Large intestine (tissue), 12 donors: ENCODE results near the gene PRAC2. TPM values are rescaled to one million over a fixed set of nuclear protein-coding genes. Genes with fewer than 3 reads are reported as not detected.

Experiments used
- DNase-seq, 2 donors: peaks; one replicate each; pipeline versions ENCODE4 v3.0.0 to v3.0.0-alpha.2; 2013
- H3K27ac ChIP-seq: one replicate; pipeline ENCODE4 v1.5.1; 2013; ENCODE audit warnings: low read length
- H3K27me3 ChIP-seq: 2 replicates; pipeline ENCODE4 v1.6.1; 2013; ENCODE audit warnings: low read length; ENCODE audit not compliant: control insufficient read depth, insufficient read depth
- H3K36me3 ChIP-seq: 2 replicates; pipeline ENCODE4 v1.6.1; 2013; ENCODE audit warnings: low read length; ENCODE audit not compliant: control insufficient read depth, insufficient read depth
- H3K4me1 ChIP-seq: one replicate; pipeline ENCODE4 v1.6.1; 2013; ENCODE audit warnings: low read length; ENCODE audit not compliant: control insufficient read depth, insufficient read depth
- H3K4me3 ChIP-seq: one replicate; pipeline ENCODE4 v1.5.1; 2013; ENCODE audit warnings: low read length
- H3K9me3 ChIP-seq: one replicate; pipeline ENCODE4 v1.6.1; 2013; ENCODE audit warnings: mild to moderate bottlenecking, low read depth, low read length, moderate library complexity; ENCODE audit not compliant: control insufficient read depth
- whole genome bisulfite sequencing: methylation state at CpG from one replicate; pipeline ENCODE4 v1.1.5; 2013; ENCODE audit warnings: low lambda C conversion rate; ENCODE audit not compliant: insufficient coverage; 5-methylcytosine and 5-hydroxymethylcytosine counted together
- long read RNA-seq, 11 donors: transcript quantifications; one replicate each; lab custom pipeline, GENCODE V29; 2026
- polyA plus RNA-seq: library from polyadenylated mRNA; unstranded; fragments of 120-200 nt; gene quantifications from one replicate; pipeline ENCODE4 v1.2.1, GENCODE V29; 2013

The PRAC2 gene
- not detected for polyA plus RNA-seq
- long read RNA-seq, donor 1: 0 reads
- long read RNA-seq, donor 2: 0 reads
- long read RNA-seq, donor 3: 0 reads
- long read RNA-seq, donor 4: 0 reads
- long read RNA-seq, donor 5, partial matches to known transcripts: 0 of 2 reads
- long read RNA-seq, donor 5, other reads (novel, unspliced or antisense): 0 of 2 reads
- long read RNA-seq, donor 6: 0 reads
- long read RNA-seq, donor 7: 0 reads
- long read RNA-seq, donor 8: 0 reads
- long read RNA-seq, donor 9: 0 reads
- long read RNA-seq, donor 10: 0 reads
- long read RNA-seq, donor 11: 0 reads

- H3K27me3 ChIP-seq: peaks cover 100% of the 10 kb centered on the region
- H3K4me3 ChIP-seq: no peak within 1 kb of the TSS
- no CpG with 5 or more reads among the region's 21 CpGs for WGBS
- no peak within 1 kb of the TSS for H3K27ac ChIP-seq
- H3K4me1 ChIP-seq: peaks cover 18% of the 10 kb centered on the region
- no peak for DNase-seq
- no peaks in the 10 kb centered on the region for H3K36me3 ChIP-seq
- H3K9me3 ChIP-seq: peaks cover 12% of the 10 kb centered on the region
Observed at GRCh38 chr17:48722915-48723422, at the start of gene PRAC2. Gene PRAC2 (plus strand): TSS chr17:48723185. CDS start chr17:48724411, 1,226 bp downstream.

- WGBS: 80% methylated on average over 1 of the region's 6 CpGs
- H3K4me1 ChIP-seq: peaks cover 3% of the 10 kb centered on the region
- no peak for DNase-seq
- H3K9me3 ChIP-seq: peaks cover 2% of the 10 kb centered on the region
- peaks cover 53% of the 10 kb centered on the region for H3K27me3 ChIP-seq
- no peaks in the 10 kb centered on the region for H3K36me3 ChIP-seq
- H3K27ac ChIP-seq: no peak overlapping the region
- H3K4me3 ChIP-seq: no peak overlapping the region
Observed at GRCh38 chr17:48676963-48677558, 45.9 kb upstream of the PRAC2 start.

- Histone ChIP-seq H3K27me3 (peaks cover 59% of the 10 kb centered on the region), H3K9me3 (peaks cover 2% of the 10 kb centered on the region), H3K4me3 (no peak overlapping the region), H3K27ac (no peak overlapping the region), H3K36me3 (no peaks in the 10 kb centered on the region), H3K4me1 (peaks cover 3% of the 10 kb centered on the region)
- DNase-seq: peak; percentile 39
- no CpG with 5 or more reads among the region's 41 CpGs for WGBS
Observed at GRCh38 chr17:48678141-48678971, 44.6 kb upstream of the PRAC2 start.

GRCh38 chr17:48679385-48680096, 43.4 kb upstream of the PRAC2 start:
- H3K36me3 ChIP-seq: no peaks in the 10 kb centered on the region

GRCh38 chr17:48681609-48682008, 41.4 kb upstream of the PRAC2 start:
- Histone ChIP-seq H3K4me3 (no peak overlapping the region), H3K4me1 (peaks cover 3% of the 10 kb centered on the region), H3K9me3 (peaks cover 2% of the 10 kb centered on the region), H3K36me3 (no peaks in the 10 kb centered on the region), H3K27me3 (peaks cover 48% of the 10 kb centered on the region), H3K27ac (no peak overlapping the region)
- no peak for DNase-seq
- WGBS: 100% methylated on average over 1 of the region's 1 CpG

More at GRCh38 chr17:48679385-48680096, 43.4 kb upstream of the PRAC2 start:
- no CpG with 5 or more reads among the region's 5 CpGs for WGBS
- H3K4me3 ChIP-seq: no peak overlapping the region
- no peak for DNase-seq
- H3K27ac ChIP-seq: no peak overlapping the region
- H3K9me3 ChIP-seq: peaks cover 2% of the 10 kb centered on the region
- H3K4me1 ChIP-seq: peaks cover 3% of the 10 kb centered on the region
- peaks cover 58% of the 10 kb centered on the region for H3K27me3 ChIP-seq

- no peaks in the 10 kb centered on the region for H3K36me3 ChIP-seq
- no peak overlapping the region for H3K27ac ChIP-seq
- peaks cover 28% of the 10 kb centered on the region for H3K27me3 ChIP-seq
- H3K4me3 ChIP-seq: no peak overlapping the region
- no peak for DNase-seq
- H3K4me1 ChIP-seq: no peaks in the 10 kb centered on the region
- no peaks in the 10 kb centered on the region for H3K9me3 ChIP-seq
- 100% methylated on average over 1 of the region's 5 CpGs for WGBS
Observed at GRCh38 chr17:48690655-48691054, 32.3 kb upstream of the PRAC2 start.

- DNase-seq: no peak
- Histone ChIP-seq H3K27ac (no peak overlapping the region), H3K4me3 (no peak overlapping the region), H3K36me3 (no peaks in the 10 kb centered on the region), H3K4me1 (no peaks in the 10 kb centered on the region), H3K27me3 (peaks cover 34% of the 10 kb centered on the region), H3K9me3 (no peaks in the 10 kb centered on the region)
- WGBS: 71% methylated on average over 1 of the region's 1 CpG
Observed at GRCh38 chr17:48692049-48692448, 30.9 kb upstream of the PRAC2 start.

- no peak for DNase-seq
- Histone ChIP-seq H3K9me3 (no peaks in the 10 kb centered on the region), H3K27me3 (peaks cover 30% of the 10 kb centered on the region), H3K36me3 (no peaks in the 10 kb centered on the region), H3K4me1 (no peaks in the 10 kb centered on the region), H3K27ac (no peak overlapping the region), H3K4me3 (no peak overlapping the region)
- no CpG with 5 or more reads among the region's 1 CpG for WGBS
Observed at GRCh38 chr17:48693178-48693577, 29.8 kb upstream of the PRAC2 start.

GRCh38 chr17:48701864-48702532, 21.0 kb upstream of the PRAC2 start:
- no peak overlapping the region for H3K27ac ChIP-seq
- no peaks in the 10 kb centered on the region for H3K9me3 ChIP-seq
- H3K36me3 ChIP-seq: no peaks in the 10 kb centered on the region
- H3K4me3 ChIP-seq: no peak overlapping the region
- H3K27me3 ChIP-seq: peaks cover 58% of the 10 kb centered on the region
- no peak for DNase-seq
- WGBS: no CpG with 5 or more reads among the region's 10 CpGs
- H3K4me1 ChIP-seq: no peaks in the 10 kb centered on the region
